NCI-H345 treated with DMSO at 0.1 percent for 48 hours (cell line): ENCODE data around the gene FDX2.
"Not testable (repeated sequence)": the region's sequence is repeated elsewhere in the genome, so short reads cannot be mapped to it uniquely, and the experiment has no call there.

Experiments used
- DNase-seq: peaks from one replicate; lab custom pipeline; 2025; ENCODE audit not compliant: unreplicated experiment; lab: John Stamatoyannopoulos, UW

Gene FDX2

GRCh38 chr19:10315335-10316214 lies at the start of gene FDX2:
FDX2 (minus strand) TSS chr19:10316015; CDS start chr19:10315996, 19 bp downstream.
- peak; percentile 88 for DNase-seq

GRCh38 chr19:10365518-10365917 lies 49.7 kb upstream of the FDX2 start:
- DNase-seq: no peak

DNA sequence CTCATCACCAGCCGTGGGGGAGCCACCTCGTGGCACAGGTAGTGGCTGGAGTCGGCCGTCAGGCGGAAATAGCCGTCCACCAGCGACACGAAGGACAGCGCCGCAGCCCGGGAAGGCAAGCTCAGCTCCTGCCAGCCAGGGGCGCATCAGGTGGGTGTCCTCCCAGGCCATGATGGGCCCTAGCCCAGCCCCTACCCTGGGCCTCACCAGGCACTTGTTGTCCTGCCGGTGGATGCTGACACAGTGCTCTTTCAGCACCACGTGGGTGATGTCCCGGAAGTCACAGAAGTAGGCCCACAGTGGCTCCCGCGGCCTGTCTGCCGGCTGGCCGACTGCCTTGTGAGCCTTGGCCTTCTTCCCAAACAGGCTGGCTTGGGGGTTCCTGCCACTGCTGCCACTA lies 48.8 kb upstream of the FDX2 start:
- DNase-seq: no peak

- no peak for DNase-seq
Observed at GRCh38 chr19:10363789-10364281, 48.0 kb upstream of the FDX2 start.

DNA sequence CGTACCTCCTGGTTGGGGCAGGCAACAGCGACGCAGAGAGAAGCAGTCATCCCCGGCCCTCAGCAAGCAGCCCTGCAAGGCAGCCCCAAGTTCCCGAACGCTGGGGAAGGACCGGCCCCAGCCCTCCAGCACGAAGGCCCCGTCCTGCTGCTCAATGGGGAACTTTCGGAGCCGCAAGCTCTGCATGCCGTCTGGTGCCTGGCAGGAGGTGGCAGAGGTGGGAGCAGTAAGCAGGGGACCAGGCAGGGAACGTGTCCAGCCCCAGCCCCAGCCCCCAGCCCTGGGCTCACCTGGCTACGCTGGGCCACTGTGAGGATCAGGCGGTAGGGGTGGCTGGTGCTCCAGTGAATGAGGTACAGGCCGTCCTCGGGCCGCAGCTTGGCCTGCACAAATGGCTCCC lies 46.4 kb upstream of the FDX2 start:
- DNase-seq: no peak

- no peak for DNase-seq
Observed at GRCh38 chr19:10361569-10362011, 45.8 kb upstream of the FDX2 start.

DNA sequence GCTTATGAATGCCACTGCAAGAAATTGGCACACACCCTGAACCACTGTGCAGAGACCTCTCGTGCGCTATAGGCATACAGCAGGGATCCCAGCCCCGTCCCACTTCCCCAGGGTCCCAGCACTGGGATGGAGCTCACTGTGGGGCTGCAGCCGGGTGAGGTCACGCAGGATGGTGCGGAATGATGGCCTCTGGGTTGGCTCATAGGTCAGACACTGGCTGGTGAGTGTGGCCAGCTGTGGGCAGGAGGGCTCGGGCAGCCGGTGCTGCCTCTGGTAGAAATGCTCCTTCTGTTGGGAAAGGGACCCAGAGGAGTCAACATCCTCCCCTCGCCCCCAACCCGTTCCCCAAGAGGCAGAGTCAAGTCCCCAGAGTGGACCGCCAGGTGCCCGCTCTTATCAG lies 40.6 kb upstream of the FDX2 start:
- DNase-seq: no peak

- DNase-seq: no peak
Observed at GRCh38 chr19:10353793-10354391, 38.1 kb upstream of the FDX2 start.

GRCh38 chr19:10352764-10353671 lies 37.2 kb upstream of the FDX2 start:
- no peak for DNase-seq

DNA sequence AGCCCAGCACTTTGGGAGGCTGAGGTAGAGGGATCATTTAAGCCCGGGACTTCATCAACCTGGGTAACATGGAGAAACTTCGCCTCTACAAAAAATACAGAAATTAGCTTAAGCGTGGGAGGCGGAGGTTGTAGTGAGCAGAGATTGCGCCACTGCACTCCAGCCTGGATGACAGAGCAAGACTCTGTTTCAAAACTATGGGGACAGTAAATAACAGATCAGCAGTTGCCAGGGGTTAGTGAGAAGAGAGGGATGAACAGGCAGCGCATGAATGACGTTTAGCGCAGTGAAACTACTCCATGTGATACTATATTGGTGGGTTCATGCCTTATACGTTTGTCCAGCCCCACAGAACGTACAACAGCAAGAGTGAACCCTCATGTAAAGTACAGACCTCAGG lies 30.7 kb upstream of the FDX2 start:
- no peak for DNase-seq

DNA sequence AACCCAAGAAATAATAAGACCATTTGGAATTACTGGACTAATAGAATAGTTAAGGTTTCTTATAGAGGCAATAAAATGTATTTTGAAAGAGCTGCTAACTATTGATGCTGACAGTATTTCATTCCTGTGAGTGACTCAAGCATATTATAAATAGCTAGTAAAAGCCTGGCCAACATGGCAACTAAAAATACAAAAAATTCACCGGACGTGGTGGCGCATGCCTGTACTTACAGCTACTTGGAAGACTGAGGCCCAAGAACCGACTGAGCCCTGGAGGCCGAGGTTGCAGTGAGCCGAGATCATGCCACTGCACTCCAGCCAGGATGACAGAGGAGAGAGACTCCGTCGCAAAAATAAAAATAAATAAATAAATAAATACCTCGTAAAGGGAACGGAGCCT lies 29.0 kb upstream of the FDX2 start:
- no peak for DNase-seq

- DNase-seq: no peak
Observed at GRCh38 chr19:10343495-10343894, 27.7 kb upstream of the FDX2 start.

- no peak for DNase-seq
Observed at GRCh38 chr19:10339977-10340376, 24.2 kb upstream of the FDX2 start.

DNA sequence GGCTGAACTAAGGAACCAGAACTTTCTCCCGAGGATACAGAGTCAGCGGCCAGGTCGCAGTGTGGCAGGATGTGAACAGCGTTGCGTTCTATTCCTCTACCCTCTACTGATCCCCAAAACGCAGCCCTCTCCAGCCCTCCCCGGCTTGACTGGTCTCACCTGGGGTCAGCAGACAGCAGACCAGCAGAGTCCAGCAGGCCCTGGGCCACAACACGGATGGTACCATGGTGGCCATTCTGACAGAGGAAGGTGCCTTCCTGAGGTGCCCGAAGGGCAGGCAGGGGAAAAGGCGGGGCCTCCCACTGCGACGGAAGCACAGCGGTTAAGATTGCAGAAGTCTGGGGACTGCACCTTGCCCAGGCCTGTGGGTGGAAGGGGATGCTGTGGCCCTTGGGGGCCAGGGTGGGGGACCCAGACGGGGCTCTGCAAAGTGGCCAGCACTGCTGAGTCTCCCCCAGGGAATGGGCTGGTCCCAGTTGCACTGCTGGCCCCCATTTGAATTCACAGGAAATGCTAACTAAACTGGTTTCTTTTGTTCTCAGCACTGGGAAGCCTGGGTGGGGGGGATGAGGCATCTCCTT lies 23.7 kb upstream of the FDX2 start, which contains the start of gene ICAM3:
Gene ICAM3 (minus strand): TSS at position 245 of the 581 bp plus-strand sequence. CDS start 10 bp downstream, at position 235.
- DNase-seq: no peak

- DNase-seq: no peak
Observed at GRCh38 chr19:10338940-10339339, 23.1 kb upstream of the FDX2 start.

DNA sequence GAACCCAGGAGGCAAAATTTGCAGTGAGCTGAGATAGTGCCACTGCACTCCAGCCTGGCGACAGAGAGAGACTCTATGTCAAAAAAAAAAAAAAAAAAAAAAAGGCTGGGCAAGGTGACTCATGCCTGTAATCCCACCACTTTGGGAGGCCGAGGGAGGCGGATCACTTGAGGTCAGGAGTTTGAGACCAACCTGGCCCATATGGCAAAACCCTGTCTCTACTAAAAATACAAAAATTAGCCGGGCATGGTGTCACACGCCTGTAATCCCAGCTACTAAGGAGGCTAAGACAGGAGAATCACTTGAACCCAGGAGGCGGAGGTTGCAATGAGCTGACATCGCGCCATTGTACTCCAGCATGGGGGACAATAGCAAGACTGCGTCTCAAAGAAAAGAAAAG lies 20.9 kb upstream of the FDX2 start:
- not testable (repeated sequence) for DNase-seq

DNA sequence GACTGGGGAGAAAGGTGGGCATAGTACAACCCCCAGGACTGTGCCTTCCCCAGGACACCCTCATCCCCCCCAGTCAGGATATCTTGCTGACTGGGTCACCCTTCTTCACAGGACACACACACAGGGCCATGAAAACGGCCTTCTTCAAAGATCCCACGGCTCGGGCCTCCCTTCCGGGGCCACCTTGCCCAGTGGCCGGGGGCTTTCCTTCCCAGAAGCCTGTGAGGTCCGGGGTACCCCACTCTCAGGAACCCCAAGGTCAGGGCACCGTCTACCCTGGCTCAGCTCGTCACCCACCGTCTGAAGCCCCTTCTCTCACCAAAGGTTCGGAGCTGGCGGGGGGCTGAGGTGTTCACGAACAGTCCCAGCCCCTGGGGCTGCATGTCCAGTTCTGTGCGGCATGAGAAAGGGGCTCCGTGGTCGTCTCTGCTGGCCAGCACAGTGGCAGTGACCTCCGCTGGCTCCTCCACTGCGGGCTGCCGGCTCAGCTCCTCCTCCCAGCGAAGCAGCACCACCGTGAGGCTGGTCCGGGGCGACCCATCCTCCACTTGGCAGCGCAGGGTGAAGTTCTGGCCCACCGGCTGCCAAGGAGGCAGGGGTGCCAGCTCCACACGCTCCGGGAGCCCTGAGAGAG lies 19.7 kb upstream of the FDX2 start:
- no peak for DNase-seq

GRCh38 chr19:10334588-10335351 lies 19.0 kb upstream of the FDX2 start:
- peak; percentile 36 for DNase-seq

GRCh38 chr19:10333758-10334587 lies 18.2 kb upstream of the FDX2 start:
- peak; percentile 68 for DNase-seq
